ENCODE data around the gene SETBP1.

Gene SETBP1

GRCh38 chr18:45083226-45083855, 402.7 kb downstream of the SETBP1 start:
- no peak for DNase-seq (ENCODE audit: insufficient read length, low spot score)
- FAIRE-seq = no peak

GRCh38 chr18:45084206-45084605, 403.5 kb downstream of the SETBP1 start:
- DNase-seq (ENCODE audit: insufficient read length, low spot score) = no peak
- no peak for FAIRE-seq

- no peak for FAIRE-seq
- no peak for DNase-seq (ENCODE audit: insufficient read length, low spot score)
These were observed 405.4 kb downstream of the SETBP1 start for GRCh38 chr18:45085916-45086624.

GRCh38 chr18:45086777-45087176, 406.1 kb downstream of the SETBP1 start:
- DNase-seq (ENCODE audit: insufficient read length, low spot score) = no peak
- no peak for FAIRE-seq

GRCh38 chr18:45090526-45091140, 409.9 kb downstream of the SETBP1 start:
- DNase-seq (ENCODE audit: insufficient read length, low spot score) (no peak), FAIRE-seq (no peak)

- FAIRE-seq = no peak
- DNase-seq (ENCODE audit: insufficient read length, low spot score) = no peak
These were observed 419.8 kb downstream of the SETBP1 start for GRCh38 chr18:45100321-45101105.

- FAIRE-seq = no peak
These were observed 421.4 kb downstream of the SETBP1 start for GRCh38 chr18:45102126-45102525.

GRCh38 chr18:45102863-45103262, 422.2 kb downstream of the SETBP1 start:
- DNase-seq (ENCODE audit: insufficient read length, low spot score) (no peak), FAIRE-seq (no peak)

More at GRCh38 chr18:45102126-45102525, 421.4 kb downstream of the SETBP1 start:
- no peak for DNase-seq (ENCODE audit: insufficient read length, low spot score)

GRCh38 chr18:45103319-45104048, 422.8 kb downstream of the SETBP1 start:
- no peak for DNase-seq (ENCODE audit: insufficient read length, low spot score)
- peak; percentile 99 for FAIRE-seq

GRCh38 chr18:45104049-45104395, 423.3 kb downstream of the SETBP1 start:
- no peak for FAIRE-seq
- no peak for DNase-seq (ENCODE audit: insufficient read length, low spot score)

- FAIRE-seq (peak; percentile 96), DNase-seq (ENCODE audit: insufficient read length, low spot score) (peak; percentile 7)
These were observed 425.7 kb downstream of the SETBP1 start for GRCh38 chr18:45106331-45106774.

GRCh38 chr18:45107425-45107824, 426.7 kb downstream of the SETBP1 start:
- FAIRE-seq (no peak), DNase-seq (ENCODE audit: insufficient read length, low spot score) (no peak)

GRCh38 chr18:45108754-45109153, 428.1 kb downstream of the SETBP1 start:
- FAIRE-seq (no peak), DNase-seq (ENCODE audit: insufficient read length, low spot score) (no peak)

- FAIRE-seq (no peak), DNase-seq (ENCODE audit: insufficient read length, low spot score) (no peak)
These were observed 428.6 kb downstream of the SETBP1 start for GRCh38 chr18:45109271-45109670.

GRCh38 chr18:45109706-45110105, 429.0 kb downstream of the SETBP1 start:
- no peak for FAIRE-seq
- no peak for DNase-seq (ENCODE audit: insufficient read length, low spot score)

- no peak for FAIRE-seq
- no peak for DNase-seq (ENCODE audit: insufficient read length, low spot score)
These were observed 430.2 kb downstream of the SETBP1 start for GRCh38 chr18:45110577-45111501.

GRCh38 chr18:45111502-45111848, 430.8 kb downstream of the SETBP1 start:
- DNase-seq (ENCODE audit: insufficient read length, low spot score) (no peak), FAIRE-seq (no peak)

GRCh38 chr18:45112682-45113081, 432.0 kb downstream of the SETBP1 start:
- DNase-seq (ENCODE audit: insufficient read length, low spot score) = no peak
- no peak for FAIRE-seq

GRCh38 chr18:45116116-45116515, 435.4 kb downstream of the SETBP1 start:
- DNase-seq (ENCODE audit: insufficient read length, low spot score) (no peak), FAIRE-seq (no peak)

All from GM19239 (cell line).